HG03175 (cell line): Measurements from ENCODE around the gene MAD1L1.
"Not testable (repeated sequence)": the region's sequence is repeated elsewhere in the genome, so short reads cannot be mapped to it uniquely, and the experiment has no call there.

Source experiments
- ATAC-seq: cut with Tn5 transposase; IDR thresholded peaks from one replicate; pipeline ENCODE4 v1.9.1; 2021; ENCODE audit warnings: mild to moderate bottlenecking, moderate library complexity; ENCODE audit not compliant: unreplicated experiment

Gene MAD1L1

DNA sequence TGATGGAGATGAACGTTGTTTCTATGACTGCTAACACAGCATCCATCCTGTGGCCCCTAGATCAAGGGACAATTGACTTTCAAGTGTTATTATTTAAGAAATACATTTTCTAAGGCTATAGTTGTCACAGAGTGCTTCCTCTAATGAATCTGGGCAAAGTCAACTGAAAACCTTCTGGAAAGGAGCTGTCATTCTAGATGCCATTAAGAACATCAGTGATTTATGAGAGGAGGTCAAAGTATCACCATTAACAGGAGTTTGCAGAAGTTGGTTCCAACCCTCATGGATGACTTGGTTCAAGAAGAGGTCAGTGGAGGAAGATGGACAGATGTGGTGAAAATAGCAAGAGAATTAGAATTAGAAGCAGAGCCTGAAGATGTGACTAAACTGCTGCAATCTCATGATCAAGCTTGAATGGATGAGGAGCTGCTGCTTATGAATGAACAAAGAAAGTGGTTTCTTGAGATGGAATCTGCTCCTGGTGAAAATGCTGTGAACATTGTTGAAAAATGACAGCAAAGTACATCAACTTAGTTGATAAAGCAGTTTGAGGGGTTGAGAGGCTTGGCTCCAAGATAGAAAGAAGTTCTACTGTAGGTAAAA is 400.7 kb downstream of the MAD1L1 start:
- ATAC-seq, result not testable (repeated sequence)

DNA sequence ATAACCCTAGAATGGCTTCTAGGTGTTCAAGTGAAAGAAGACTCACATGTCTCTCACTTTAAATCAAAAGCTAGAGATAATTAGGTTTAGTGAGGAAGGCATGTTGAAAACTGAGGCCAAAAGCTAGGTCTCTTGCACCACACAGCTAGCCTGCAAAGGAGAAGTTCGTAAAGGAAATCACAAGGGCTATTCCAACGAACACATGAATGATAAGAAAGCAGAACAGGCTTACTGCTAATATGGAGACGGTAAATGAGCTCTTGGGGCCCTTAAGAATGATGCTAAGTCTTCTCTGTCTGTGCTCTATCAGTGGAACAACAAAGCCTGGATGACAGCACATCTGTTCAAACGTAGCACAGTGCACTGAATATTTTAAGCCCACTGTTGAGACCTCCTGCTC is 401.3 kb downstream of the MAD1L1 start:
- not testable (repeated sequence) for ATAC-seq

DNA sequence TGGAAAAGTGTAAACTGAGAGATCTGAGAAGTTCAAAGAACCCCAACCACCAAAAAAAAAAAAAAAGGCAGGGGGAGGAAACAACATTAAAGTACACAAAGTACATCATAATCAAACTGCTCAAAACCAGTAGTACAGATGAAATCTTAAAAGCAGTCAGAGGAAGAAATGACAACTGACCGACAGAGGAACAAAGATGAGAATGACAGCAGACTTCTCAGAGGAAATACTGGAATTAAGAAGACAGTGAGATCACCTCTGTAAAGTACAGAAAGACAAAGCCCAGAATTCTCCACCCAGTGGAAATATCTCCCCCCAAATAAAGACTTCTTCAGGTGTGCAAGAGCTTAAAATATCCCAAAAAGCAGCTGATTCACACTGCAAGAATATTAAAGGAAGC is 403.1 kb downstream of the MAD1L1 start:
- not testable (repeated sequence) for ATAC-seq

- ATAC-seq, result no peak
Observed at GRCh38 chr7:1829111-1829510, 403.6 kb downstream of the MAD1L1 start.

DNA sequence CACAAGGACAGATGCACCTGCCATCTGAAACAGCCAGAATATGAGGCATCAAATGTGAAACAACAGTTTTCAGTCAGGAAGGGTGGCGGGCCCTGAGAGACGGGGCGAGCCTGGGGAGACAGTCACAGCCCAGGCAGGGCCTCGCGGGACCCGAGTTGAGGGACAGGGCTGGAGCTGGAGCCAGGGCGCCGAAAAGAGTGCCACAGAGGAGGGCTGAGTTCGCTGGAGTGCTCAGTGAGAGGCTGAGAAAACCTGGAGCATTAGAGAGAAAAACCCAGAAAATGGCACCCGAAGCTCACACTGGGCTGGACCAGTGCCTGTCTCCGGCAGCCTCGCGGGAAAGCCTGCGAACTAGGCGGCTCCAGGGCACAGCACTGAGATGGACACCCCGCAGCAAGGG is 404.6 kb downstream of the MAD1L1 start:
- not testable (repeated sequence) for ATAC-seq

DNA sequence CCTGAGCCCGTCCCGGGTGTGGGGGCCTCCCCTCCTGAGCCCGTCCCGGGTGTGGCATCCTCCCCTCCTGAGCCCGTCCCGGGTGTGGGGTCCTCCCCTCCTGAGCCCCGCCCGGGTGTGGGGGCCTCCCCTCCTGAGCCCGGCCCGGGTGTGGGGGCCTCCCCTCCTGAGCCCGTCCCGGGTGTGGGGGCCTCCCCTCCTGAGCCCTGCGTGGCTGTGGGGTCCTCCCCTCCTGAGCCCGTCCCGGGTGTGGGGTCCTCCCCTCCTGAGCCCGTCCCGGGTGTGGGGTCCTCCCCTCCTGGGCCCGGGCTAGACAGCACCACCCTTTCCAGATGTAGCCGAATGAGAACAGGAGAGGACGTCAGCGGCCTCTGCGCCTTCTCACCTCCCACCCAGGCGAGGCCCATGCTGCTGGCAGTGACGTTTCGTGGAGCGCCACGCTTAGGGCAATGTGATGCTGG is 405.2 kb downstream of the MAD1L1 start:
- ATAC-seq, result not testable (repeated sequence)

GRCh38 chr7:1826931-1827330 is 405.8 kb downstream of the MAD1L1 start:
- not testable (repeated sequence) for ATAC-seq

- no peak for ATAC-seq
Observed at GRCh38 chr7:1825897-1826741, 406.6 kb downstream of the MAD1L1 start.

- ATAC-seq, result not testable (repeated sequence)
Observed at GRCh38 chr7:1825647-1825896, 407.2 kb downstream of the MAD1L1 start.

GRCh38 chr7:1824882-1825646 is 407.7 kb downstream of the MAD1L1 start:
- ATAC-seq, result not testable (repeated sequence)

GRCh38 chr7:1824151-1824881 is 408.4 kb downstream of the MAD1L1 start:
- ATAC-seq, result not testable (repeated sequence)

DNA sequence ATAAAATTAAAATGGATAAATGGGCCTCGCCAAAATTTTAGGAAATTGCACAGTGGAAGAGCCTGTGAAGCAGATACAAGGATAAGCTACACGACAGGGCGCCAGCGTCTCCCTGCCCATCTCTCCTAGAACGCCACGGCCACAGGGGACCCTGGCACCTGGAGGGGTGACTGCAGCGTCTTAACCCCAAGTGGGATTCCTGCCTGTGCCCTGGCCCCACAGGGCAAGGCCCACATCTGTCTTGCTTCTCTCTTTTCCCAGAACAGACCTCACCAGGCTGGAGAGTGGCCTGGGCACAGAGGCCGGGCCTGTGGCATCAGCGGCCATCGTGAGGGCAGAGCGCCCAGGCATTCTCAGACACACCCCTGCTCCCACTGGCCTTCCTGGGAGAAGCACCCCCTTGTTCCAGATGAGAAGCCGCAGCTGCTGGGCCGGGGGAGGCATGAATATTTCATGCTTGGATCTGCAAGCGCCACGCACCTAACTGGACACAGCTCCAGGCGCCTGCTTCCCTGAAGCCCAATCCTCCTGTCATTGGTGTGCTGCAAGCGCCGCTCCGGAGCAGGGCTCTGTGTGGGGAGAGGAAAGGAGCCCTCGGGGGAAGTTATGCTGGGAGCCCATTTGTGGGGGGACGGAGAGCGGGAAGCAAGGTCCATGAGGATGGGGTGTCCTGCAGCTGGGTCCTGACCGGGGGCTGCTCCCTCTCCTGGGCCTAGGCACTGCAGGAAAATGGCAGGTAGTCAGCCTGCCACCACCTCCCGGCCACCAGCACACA is 409.2 kb downstream of the MAD1L1 start:
- ATAC-seq, result no peak

GRCh38 chr7:1819259-1819841 is 413.4 kb downstream of the MAD1L1 start:
- no peak for ATAC-seq

DNA sequence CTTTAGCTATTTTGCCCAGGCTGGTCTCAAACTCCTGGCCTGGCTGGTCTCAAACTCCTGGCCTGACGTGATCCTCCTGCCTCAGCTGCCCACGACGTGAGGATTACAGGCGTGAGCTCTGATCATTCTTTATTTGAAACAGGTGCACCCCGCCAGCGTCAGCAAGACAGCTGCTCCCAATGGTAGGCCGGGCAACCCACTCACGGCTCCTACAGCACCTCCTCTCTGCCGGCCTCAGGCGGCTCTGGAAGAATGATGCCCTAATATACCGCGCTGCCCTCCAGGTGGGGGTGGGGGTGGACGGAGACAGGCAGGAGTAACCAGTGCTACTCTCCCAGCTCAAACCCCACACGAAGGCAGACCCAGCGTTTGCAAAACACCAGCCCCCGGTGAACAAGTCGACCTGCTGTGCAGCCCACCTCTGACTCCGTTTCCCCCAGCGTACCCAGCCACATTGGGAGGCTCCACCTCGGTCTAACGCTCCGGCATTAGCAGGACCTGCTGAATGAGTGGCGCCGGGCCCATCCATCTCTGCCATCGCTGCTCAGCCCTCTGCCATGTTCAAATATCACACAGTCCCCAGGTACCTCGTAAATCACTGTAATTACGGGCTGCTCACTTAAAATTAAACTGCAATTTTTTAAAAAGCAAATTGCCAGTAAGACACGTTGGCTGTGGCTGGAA is 414.0 kb downstream of the MAD1L1 start:
- ATAC-seq, result no peak

DNA sequence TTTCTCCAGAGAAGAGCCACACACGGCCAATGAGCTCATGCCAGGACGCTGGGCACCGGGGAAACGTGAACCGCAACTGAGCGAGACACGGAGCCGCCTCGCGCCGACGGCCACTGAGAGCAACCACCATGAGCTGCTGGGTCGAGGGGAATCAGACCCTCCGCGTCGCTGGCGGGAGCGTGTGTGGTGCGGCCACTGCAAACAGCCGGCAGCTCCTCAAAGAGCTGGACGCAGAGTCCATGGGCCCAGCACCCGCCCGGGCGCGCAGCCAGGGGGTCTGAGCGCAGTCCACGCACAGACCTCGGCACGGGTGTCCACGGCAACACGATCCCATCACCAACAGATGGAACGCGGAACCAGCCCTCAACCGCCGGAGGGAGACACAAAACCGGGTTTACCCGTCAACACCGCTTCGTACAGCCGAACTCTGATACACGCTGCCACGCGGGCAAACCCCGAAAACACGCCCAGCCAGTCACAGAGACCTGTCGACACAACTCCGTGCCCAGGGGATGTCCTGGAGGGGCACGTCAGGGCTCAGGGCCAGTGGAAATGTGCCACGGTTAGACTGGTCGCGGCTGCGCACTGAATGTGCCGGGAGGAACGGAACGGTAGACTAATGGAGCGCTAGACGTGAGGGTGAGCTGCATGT is 415.6 kb downstream of the MAD1L1 start:
- no peak for ATAC-seq

- not testable (repeated sequence) for ATAC-seq
Observed at GRCh38 chr7:1816451-1816850, 416.3 kb downstream of the MAD1L1 start.

DNA sequence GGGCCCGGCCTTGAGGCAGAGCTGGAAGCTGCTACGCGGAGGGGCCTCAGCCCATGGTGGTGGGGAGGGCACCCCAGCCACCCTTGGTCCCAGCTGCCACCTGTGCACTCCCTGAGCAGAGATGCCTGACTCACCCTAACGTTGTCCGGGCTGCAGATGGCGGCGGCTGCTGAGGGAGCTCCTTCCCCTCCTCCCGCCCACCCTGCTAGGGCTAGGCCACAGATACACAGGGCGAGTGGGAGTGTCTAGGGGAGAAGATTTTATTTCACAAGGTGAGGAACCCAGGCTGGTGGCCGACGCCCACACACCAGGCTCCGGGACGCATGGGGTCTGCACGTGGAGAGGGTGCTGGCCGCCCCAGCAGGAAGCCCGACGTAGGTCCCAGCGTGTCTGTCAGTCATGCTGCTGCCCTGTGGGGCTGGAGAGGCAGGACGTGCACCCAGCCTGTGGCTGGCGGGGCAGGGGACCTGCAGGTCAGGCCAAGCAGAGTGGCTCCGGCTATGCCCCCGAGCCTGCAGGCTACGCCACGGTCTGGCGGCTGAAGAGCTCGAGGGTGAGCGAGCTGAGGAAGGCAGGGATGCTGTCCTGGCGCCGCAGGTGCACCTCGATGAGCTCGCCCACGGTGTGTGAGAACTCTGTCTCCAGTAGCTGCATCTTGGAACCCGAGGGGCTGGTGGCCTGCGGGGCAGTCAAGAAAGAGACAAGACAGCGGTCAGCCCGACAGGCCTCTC is 417.0 kb downstream of the MAD1L1 start:
- not testable (repeated sequence) for ATAC-seq

DNA sequence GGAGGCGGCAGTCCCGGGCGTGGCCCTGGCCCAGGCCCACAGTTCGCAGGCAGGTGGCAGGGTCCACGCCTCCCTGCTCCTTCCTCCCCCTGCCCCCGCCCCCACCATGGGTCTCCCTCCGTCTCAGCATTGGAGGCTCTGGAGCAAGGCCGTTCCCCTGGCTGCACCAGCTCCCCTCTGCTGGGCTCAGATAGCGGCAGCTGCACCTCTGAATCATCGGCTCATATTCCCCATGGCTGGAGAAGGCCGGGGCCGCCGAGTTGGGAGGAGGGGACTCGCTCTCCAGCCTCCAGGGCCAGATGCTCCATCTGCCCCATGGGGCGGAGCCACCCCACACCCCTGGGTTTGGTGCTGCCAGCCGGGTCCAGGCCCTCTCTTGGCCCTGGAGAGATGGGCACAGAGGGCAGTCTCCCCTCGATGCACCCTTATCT is 417.7 kb downstream of the MAD1L1 start:
- no peak for ATAC-seq
